Measurements from ENCODE around the gene KRT17. TPM values are rescaled to one million over a fixed set of nuclear protein-coding genes. Genes with fewer than 3 reads are reported as not detected.
"Not testable (repeated sequence)": the region's sequence is repeated elsewhere in the genome, so short reads cannot be mapped to it uniquely, and the experiment has no call there.

The KRT17 gene
- polyA plus RNA-seq, 5 donors = 2.6 to 12.1 (median 5.5) TPM

- no peak for DNase-seq
Measured at GRCh38 chr17:41578538-41578937, 45.8 kb downstream of the KRT17 start.

- DNase-seq = not testable (repeated sequence)
Measured at GRCh38 chr17:41576740-41577139, 47.6 kb downstream of the KRT17 start.

- DNase-seq = no peak
Measured at GRCh38 chr17:41575336-41575735, 49.0 kb downstream of the KRT17 start.

- no peak for DNase-seq
Measured at GRCh38 chr17:41571561-41572434, 52.6 kb downstream of the KRT17 start, which contains the start of gene KRT9. TSS of gene KRT9 (minus strand) at chr17:41572059. CDS start at chr17:41571992, 67 bp downstream.

Other genes with a start within 250 kb of the KRT17 start
- gene KRT34, start 242.3 kb downstream of the KRT17 start, polyA plus RNA-seq (ENCODE audit: insufficient read depth in 1 of 5, insufficient read length in 5 of 5, low replicate concordance in 1 of 5) = not detected
- under 1 TPM in 1 of 5 donors, not detected in 4; 0.32 TPM for gene KRT31, start 227.0 kb downstream of the KRT17 start, polyA plus RNA-seq (ENCODE audit: insufficient read depth in 1 of 5, insufficient read length in 5 of 5, low replicate concordance in 1 of 5)
- gene KRT37, start 200.0 kb downstream of the KRT17 start, polyA plus RNA-seq (ENCODE audit: insufficient read depth in 1 of 5, insufficient read length in 5 of 5, low replicate concordance in 1 of 5) = not detected
- not detected for gene KRT38, start 183.6 kb downstream of the KRT17 start, polyA plus RNA-seq (ENCODE audit: insufficient read depth in 1 of 5, insufficient read length in 5 of 5, low replicate concordance in 1 of 5)
- not detected for gene KRT32, start 157.2 kb downstream of the KRT17 start, polyA plus RNA-seq (ENCODE audit: insufficient read depth in 1 of 5, insufficient read length in 5 of 5, low replicate concordance in 1 of 5)
- not detected for gene KRT35, start 143.4 kb downstream of the KRT17 start, polyA plus RNA-seq (ENCODE audit: insufficient read depth in 1 of 5, insufficient read length in 5 of 5, low replicate concordance in 1 of 5)
- not detected for gene KRT36, start 134.7 kb downstream of the KRT17 start, polyA plus RNA-seq (ENCODE audit: insufficient read depth in 1 of 5, insufficient read length in 5 of 5, low replicate concordance in 1 of 5)
- under 1 TPM; 0.19 to 0.58 (median 0.38) TPM for gene KRT13, start 119.0 kb downstream of the KRT17 start, polyA plus RNA-seq (ENCODE audit: insufficient read depth in 1 of 5, insufficient read length in 5 of 5, low replicate concordance in 1 of 5)
- 1 to 10 TPM; 1.0 to 2.8 (median 2.3) TPM for gene KRT15, start 105.7 kb downstream of the KRT17 start, polyA plus RNA-seq (ENCODE audit: insufficient read depth in 1 of 5, insufficient read length in 5 of 5, low replicate concordance in 1 of 5)
- 100 to 1,000 TPM in 4 of 5 donors, 10 to 100 TPM in 1; 91.6 to 190 (median 122) TPM for gene KRT19, start 96.3 kb downstream of the KRT17 start, polyA plus RNA-seq (ENCODE audit: insufficient read depth in 1 of 5, insufficient read length in 5 of 5, low replicate concordance in 1 of 5)
- gene KRT9, start 52.5 kb downstream of the KRT17 start, polyA plus RNA-seq (ENCODE audit: insufficient read depth in 1 of 5, insufficient read length in 5 of 5, low replicate concordance in 1 of 5) = not detected
- gene KRT14, start 37.7 kb downstream of the KRT17 start, polyA plus RNA-seq (ENCODE audit: insufficient read depth in 1 of 5, insufficient read length in 5 of 5, low replicate concordance in 1 of 5) = 1 to 10 TPM in 2 of 5 donors, under 1 TPM in 3; 0.55 to 2.1 (median 0.87) TPM
- gene KRT16, start 11.8 kb downstream of the KRT17 start, polyA plus RNA-seq (ENCODE audit: insufficient read depth in 1 of 5, insufficient read length in 5 of 5, low replicate concordance in 1 of 5) = not detected
- 100 to 1,000 TPM; 648 to 772 (median 688) TPM for gene EIF1, start 64.3 kb upstream of the KRT17 start, polyA plus RNA-seq (ENCODE audit: insufficient read depth in 1 of 5, insufficient read length in 5 of 5, low replicate concordance in 1 of 5)
- not detected for gene GAST, start 87.8 kb upstream of the KRT17 start, polyA plus RNA-seq (ENCODE audit: insufficient read depth in 1 of 5, insufficient read length in 5 of 5, low replicate concordance in 1 of 5)
- under 1 TPM; 0.18 to 0.60 (median 0.49) TPM for gene HAP1, start 110.1 kb upstream of the KRT17 start, polyA plus RNA-seq (ENCODE audit: insufficient read depth in 1 of 5, insufficient read length in 5 of 5, low replicate concordance in 1 of 5)
- gene JUP, start 162.1 kb upstream of the KRT17 start, polyA plus RNA-seq (ENCODE audit: insufficient read depth in 1 of 5, insufficient read length in 5 of 5, low replicate concordance in 1 of 5) = 100 to 1,000 TPM in 3 of 5 donors, 10 to 100 TPM in 2; 81.3 to 137 (median 103) TPM
- 10 to 100 TPM; 23.9 to 46.8 (median 32.1) TPM for gene P3H4, start 187.4 kb upstream of the KRT17 start, polyA plus RNA-seq (ENCODE audit: insufficient read depth in 1 of 5, insufficient read length in 5 of 5, low replicate concordance in 1 of 5)
- 100 to 1,000 TPM; 108 to 162 (median 140) TPM for gene FKBP10, start 188.4 kb upstream of the KRT17 start, polyA plus RNA-seq (ENCODE audit: insufficient read depth in 1 of 5, insufficient read length in 5 of 5, low replicate concordance in 1 of 5)
- 100 to 1,000 TPM in 3 of 5 donors, 10 to 100 TPM in 2; 86.8 to 105 (median 103) TPM for gene NT5C3B, start 211.7 kb upstream of the KRT17 start, polyA plus RNA-seq (ENCODE audit: insufficient read depth in 1 of 5, insufficient read length in 5 of 5, low replicate concordance in 1 of 5)
- gene KLHL10, start 213.2 kb upstream of the KRT17 start, polyA plus RNA-seq (ENCODE audit: insufficient read depth in 1 of 5, insufficient read length in 5 of 5, low replicate concordance in 1 of 5) = under 1 TPM in 4 of 5 donors, not detected in 1; 0.14 to 0.28 (median 0.24) TPM
- 10 to 100 TPM in 1 of 5 donors, 1 to 10 TPM in 4; 6.2 to 10.7 (median 9.4) TPM for gene KLHL11, start 240.8 kb upstream of the KRT17 start, polyA plus RNA-seq (ENCODE audit: insufficient read depth in 1 of 5, insufficient read length in 5 of 5, low replicate concordance in 1 of 5)

All from right lung (tissue), 5 donors.